Measurements from ENCODE around the gene COL24A1.

The COL24A1 gene

GRCh38 chr1:86156566-86157455 is at the start of gene COL24A1:
COL24A1 (minus strand) TSS chr1:86156772; CDS start chr1:86156396, 376 bp downstream.
- TF ChIP-seq CTCF (IDR thresholded peaks at IDR 0.05; ENCODE audit: extremely low read depth, missing control alignments): no peak
- DNase-seq (ENCODE audit: low spot score): peak; percentile 52

GRCh38 chr1:86205741-86206140 is 49.2 kb upstream of the COL24A1 start:
- DNase-seq (ENCODE audit: low spot score): no peak
- TF ChIP-seq CTCF (IDR thresholded peaks at IDR 0.05; ENCODE audit: extremely low read depth, missing control alignments): no peak

- no peak for TF ChIP-seq CTCF (IDR thresholded peaks at IDR 0.05; ENCODE audit: extremely low read depth, missing control alignments)
Measured at GRCh38 chr1:86202552-86203340, 46.2 kb upstream of the COL24A1 start.

GRCh38 chr1:86201311-86201710 is 44.7 kb upstream of the COL24A1 start:
- no peak for DNase-seq (ENCODE audit: low spot score)
- no peak for TF ChIP-seq CTCF (IDR thresholded peaks at IDR 0.05; ENCODE audit: extremely low read depth, missing control alignments)

More at GRCh38 chr1:86202552-86203340, 46.2 kb upstream of the COL24A1 start:
- no peak for DNase-seq (ENCODE audit: low spot score)

- no peak for DNase-seq (ENCODE audit: low spot score)
- TF ChIP-seq CTCF (IDR thresholded peaks at IDR 0.05; ENCODE audit: extremely low read depth, missing control alignments): no peak
Measured at GRCh38 chr1:86200901-86201300, 44.3 kb upstream of the COL24A1 start.

- TF ChIP-seq CTCF (IDR thresholded peaks at IDR 0.05; ENCODE audit: extremely low read depth, missing control alignments): no peak
- DNase-seq (ENCODE audit: low spot score): no peak
Measured at GRCh38 chr1:86197206-86197855, 40.8 kb upstream of the COL24A1 start.
